ENCODE measurements around the gene TTLL11. TPM values are rescaled to one million over a fixed set of nuclear protein-coding genes. Genes with fewer than 3 reads are reported as not detected.
"Not testable (repeated sequence)": the region's sequence is repeated elsewhere in the genome, so short reads cannot be mapped to it uniquely, and the experiment has no call there.

Gene TTLL11
- polyA plus RNA-seq, 10 donors = 13.3 to 32.0 (median 23.8) TPM

DNA sequence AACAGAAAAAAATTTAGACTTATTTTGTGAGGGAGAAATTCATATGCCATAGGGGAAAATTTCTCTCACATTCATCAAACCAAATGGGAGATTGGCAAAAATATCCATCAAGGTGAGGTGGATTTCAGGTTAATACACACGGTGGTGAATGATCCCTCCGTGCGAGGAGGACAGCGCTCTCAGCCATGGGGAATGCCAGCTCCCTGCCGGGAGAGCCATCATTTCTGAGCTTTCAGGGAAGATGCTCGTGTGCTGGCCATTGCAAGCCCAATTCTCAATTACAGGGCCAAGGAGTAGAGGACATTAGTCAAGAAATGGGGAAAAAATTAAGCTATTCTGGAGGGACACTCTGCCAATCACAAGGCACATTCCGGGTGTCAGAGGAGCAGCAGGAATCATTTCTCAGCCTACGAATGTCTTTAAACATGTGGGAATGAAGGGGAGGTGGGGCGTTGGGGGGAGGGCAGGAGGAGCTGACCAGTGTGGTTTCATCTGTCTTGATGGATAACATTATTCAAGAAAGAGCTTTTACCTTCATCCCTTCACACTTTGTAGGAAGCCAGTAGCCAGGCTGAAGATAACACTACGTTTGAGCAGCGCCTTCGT lies 276.2 kb downstream of the TTLL11 start:
- DNase-seq = no peak

- no peak for DNase-seq
Observed at GRCh38 chr9:121816449-121816817, 276.7 kb downstream of the TTLL11 start.

GRCh38 chr9:121815546-121816448 lies 277.3 kb downstream of the TTLL11 start:
- peak in 1 of 3 donors; percentile 28 for DNase-seq

- DNase-seq = no peak
Observed at GRCh38 chr9:121815084-121815483, 278.0 kb downstream of the TTLL11 start.

GRCh38 chr9:121814594-121814993 lies 278.5 kb downstream of the TTLL11 start:
- no peak for DNase-seq

DNA sequence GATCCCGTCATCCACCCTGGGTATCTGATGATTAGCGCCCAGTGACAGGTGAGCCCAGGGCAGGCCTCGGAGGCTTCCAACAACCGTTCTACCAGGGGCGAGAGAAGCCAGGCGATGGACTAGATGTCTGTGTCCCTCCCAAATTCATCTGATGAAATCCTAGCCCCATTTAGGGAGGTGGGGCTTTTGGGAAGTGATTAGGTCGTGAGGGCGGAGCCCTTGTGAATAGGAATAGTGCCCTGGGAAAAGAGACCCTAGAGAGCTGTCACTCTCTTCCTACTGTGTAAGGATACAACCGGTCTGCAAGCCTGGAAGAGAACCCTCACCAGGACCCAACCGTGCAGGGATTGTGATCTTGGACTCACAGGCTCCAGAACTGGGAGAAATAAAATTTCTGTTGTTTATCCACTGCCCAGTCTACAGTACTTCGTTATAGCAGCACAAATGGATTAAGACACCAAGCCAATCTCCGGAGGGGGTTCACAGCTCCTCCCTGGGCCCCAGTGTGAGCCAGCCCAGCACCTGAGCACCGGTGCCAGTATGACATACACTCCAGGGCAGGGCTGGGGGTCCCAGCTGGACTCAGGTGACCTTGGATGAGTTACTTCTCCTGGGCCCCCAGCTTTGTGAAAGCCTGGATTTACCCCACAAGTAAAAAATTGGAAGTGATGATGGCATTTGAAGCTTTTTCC lies 279.4 kb downstream of the TTLL11 start:
- no peak for DNase-seq

DNA sequence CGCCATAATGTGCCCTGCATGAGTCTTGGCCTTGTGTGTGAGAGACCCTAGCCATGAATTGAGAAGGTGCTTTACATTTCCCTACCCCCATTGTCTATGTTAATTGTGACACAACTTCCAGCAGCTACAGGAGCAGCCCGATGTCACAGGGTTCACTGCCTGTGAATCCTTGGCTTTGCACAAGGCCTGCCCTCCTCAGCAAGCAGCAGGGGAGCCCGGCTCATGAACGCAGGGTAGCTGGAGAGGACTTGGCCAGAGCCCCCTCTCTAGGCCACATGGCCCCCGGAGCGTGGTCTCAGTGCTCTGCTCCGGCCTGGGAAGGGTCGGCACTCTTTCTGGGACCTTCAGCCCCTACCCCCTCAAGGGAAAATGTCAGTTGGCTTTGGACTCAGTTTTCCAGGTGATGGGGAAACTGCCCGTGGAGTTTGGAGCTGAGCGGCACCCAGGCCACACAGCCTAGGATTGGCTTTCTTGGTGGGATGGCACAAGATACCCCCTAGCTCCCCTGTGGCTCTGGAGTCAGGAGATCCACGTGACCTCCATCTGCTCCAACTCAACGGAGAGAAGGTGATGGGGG lies 280.9 kb downstream of the TTLL11 start:
- no peak for DNase-seq

GRCh38 chr9:121811751-121812150 lies 281.4 kb downstream of the TTLL11 start:
- no peak for DNase-seq

GRCh38 chr9:121811140-121811539 lies 282.0 kb downstream of the TTLL11 start:
- no peak for DNase-seq

- DNase-seq = no peak
Observed at GRCh38 chr9:121810489-121810888, 282.6 kb downstream of the TTLL11 start.

DNA sequence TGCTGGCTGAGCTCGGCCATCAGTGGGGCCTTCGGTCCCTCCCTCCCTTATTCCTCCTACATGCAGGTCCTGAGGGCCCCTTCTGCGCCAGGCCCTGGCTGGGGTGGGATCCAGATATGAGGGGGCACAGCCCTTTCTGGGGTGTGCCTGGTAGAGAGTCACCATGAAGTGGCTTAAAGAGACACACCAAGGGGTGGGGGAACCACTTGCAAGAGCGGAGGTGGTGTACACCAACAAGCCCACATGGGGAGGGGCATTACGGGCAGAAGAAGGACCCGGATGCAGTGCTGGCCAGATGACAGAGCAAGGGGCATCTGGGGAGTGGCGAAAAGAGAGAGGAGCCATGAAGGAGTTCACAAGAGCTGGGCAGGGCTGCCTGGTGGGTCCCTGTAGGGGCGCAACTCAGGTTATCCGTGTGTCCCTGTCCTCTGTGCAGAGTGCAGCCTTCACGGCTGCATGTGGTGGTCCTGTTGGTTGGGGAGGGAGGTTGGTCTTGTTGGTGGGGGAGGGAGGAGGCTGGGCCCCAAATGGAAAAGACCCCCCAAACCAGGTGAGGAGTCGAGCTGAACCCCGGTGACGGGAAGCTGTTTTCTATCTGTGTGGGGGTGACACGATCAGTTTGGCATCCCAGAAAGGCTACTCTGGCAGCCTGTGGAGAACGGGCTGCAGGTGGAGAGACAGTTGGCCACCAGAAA lies 283.6 kb downstream of the TTLL11 start:
- DNase-seq = no peak

DNA sequence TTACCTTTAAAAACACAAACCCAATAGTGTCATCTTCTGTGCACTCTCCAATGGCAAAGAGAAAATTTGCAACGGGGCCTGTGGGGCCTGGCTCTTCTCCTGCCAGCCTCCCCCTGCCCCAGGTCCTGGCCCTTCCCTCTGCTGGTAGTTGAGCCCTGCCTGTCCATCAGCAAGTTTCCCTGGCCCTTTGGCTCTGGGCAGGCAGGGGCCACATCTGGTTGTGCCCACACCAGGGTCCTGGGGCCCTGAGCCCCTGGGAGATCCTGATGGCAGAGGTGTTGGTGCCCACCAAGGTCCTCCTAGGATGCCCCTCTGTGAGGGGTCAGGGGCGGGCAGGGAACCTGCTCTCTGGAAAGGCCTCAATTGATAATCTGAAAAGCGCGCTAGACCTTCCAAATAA lies 284.3 kb downstream of the TTLL11 start:
- no peak for DNase-seq

DNA sequence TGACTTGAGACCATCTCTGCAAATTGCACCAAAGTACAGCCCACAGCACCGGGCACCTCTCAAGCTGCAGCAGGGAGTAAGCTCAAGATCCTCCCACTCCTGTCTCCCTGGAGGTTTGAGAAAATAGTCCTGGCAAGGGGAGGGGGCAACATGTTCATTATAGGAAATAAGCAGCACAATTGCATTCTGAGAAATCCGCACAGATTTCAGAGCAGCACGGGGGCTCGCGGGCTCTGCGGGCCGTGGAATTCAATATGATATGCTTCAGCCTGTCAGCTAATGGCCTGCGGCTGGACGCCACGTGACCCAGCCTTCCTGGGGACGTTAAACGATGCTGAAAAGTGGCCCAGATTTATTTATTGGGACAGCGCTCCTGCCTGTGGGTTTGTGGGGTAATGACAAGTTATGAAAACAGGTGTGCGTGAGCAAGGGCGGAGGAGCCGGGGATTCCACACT lies 285.3 kb downstream of the TTLL11 start:
- peak in 1 of 3 donors; percentile 69 for DNase-seq

DNA sequence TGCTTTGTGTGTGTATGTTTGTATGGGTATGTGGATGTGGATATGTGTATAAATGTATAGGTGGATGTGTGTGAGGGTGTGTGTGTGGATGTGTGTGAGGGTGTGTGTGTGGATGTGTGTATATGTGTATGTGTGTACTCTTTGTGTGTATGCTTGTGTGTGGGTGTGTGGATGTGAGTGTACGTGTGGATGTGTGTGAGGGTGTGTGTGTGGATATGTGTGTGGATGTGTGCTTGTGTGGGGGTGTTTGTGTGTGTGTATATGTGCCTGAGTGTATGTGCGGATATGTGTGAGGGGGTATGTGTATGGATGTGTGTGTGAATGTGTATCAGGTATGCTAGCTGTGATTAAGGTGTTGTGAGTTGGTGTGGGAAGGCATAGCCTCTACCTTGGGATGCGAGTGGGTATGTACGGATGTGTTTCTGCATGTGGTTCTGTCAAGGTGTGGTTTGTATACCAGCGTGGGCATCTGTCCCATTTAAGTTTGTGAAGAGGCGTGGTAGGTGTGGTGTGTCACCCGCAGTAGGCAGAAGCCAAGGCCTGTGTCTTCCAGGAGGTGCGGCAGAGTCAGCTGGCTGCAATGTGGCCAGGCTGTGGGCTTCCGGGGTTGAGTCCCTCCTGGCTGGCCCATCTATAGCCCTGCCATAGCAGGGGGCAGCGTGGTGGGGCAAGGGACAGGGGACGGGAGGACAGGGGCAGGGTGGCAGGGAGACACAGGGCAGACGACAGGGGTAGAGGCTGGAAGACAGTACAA lies 285.9 kb downstream of the TTLL11 start:
- no peak for DNase-seq

GRCh38 chr9:121802753-121803152 lies 290.4 kb downstream of the TTLL11 start:
- no peak for DNase-seq

DNA sequence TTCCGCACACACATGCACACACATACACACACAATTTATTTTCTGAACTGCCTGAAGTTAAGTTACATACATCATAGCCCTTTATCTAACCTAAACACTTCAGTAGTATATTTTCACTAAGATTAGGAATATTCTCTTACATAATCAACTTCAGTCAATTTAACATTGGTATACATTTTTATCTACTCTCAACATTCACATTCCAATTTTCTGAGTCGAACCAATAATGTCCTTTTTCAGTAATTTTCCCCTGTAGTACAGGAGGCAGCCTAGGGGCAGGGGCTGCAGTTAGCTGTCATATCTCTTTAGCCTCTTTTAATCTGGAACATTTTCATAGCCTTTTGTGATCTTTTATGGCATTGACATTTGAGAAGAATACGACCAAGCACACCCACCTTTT lies 291.5 kb downstream of the TTLL11 start:
- no peak for DNase-seq

DNA sequence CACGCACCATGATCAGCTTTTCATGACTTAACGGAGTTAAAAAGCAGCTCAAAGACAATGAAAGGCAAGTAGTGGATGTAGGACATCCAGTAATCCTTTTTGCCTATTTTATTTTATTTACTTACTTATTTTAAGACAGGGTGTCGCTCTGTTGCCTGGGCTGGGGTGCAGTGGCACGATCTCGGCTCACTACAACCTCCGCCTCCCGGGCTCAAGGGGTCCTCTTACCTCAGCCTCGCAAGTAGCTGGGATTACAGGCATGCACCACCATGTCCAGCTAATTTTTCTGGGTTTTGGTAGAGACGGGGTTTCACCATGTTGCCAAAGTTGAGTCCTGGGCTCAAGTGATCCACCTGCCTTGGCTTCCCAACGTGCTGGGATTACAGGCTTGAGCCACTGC lies 292.7 kb downstream of the TTLL11 start:
- no peak for DNase-seq

- DNase-seq = no peak
Observed at GRCh38 chr9:121798941-121799340, 294.2 kb downstream of the TTLL11 start.

DNA sequence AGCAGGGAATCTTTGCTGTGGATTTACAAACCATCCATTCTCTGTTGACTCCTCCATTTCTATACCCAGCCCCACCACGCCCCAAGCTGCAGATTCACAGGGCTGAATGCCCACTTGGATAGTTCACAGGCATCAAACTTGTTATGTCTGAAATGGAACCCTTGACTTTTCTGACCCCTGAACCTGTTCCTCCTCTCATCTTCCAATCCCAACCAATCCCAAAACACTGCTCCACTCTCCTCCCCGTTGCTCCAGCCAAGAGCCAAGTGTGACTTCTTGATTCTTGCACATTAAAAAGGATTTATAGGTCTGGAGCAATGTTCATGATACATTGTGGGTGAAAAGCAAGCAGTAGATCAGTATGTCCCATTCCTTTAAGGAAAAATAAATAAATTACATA lies 296.0 kb downstream of the TTLL11 start:
- DNase-seq = no peak

- not testable (repeated sequence) for DNase-seq
Observed at GRCh38 chr9:121794334-121794733, 298.8 kb downstream of the TTLL11 start.

GRCh38 chr9:121792476-121792875 lies 300.6 kb downstream of the TTLL11 start:
- DNase-seq = not testable (repeated sequence)

All from muscle of back (tissue), 11 donors.